AG09319 (cell line): ENCODE measurements around the gene DGKH.

Experiments
- DNase-seq: peaks from one replicate; pipeline ENCODE4 v3.0.0-alpha.2; 2010; ENCODE audit warnings: low read depth; ENCODE audit errors: extremely low read depth
- CTCF ChIP-seq: IDR thresholded peaks from 2 replicates; pipeline ENCODE4 v1.5.1; 2011; ENCODE audit warnings: low read depth, mild to moderate bottlenecking, inconsistent platforms, low read length, moderate library complexity

The DGKH gene

GRCh38 chr13:42114278-42114677 is 65.8 kb downstream of the DGKH start:
- TF ChIP-seq CTCF, result no peak
- DNase-seq, result no peak

- TF ChIP-seq CTCF, result no peak
Measured at GRCh38 chr13:42114912-42115311, 66.5 kb downstream of the DGKH start.

GRCh38 chr13:42116225-42116624 is 67.8 kb downstream of the DGKH start:
- DNase-seq, result no peak
- TF ChIP-seq CTCF, result no peak

More at GRCh38 chr13:42114912-42115311, 66.5 kb downstream of the DGKH start:
- DNase-seq, result no peak

- no peak for TF ChIP-seq CTCF
Measured at GRCh38 chr13:42119041-42119440, 70.6 kb downstream of the DGKH start.

GRCh38 chr13:42119875-42120274 is 71.4 kb downstream of the DGKH start:
- no peak for DNase-seq
- no peak for TF ChIP-seq CTCF

More at GRCh38 chr13:42119041-42119440, 70.6 kb downstream of the DGKH start:
- no peak for DNase-seq

- no peak for DNase-seq
- TF ChIP-seq CTCF, result no peak
Measured at GRCh38 chr13:42123600-42123999, 75.2 kb downstream of the DGKH start.

- DNase-seq, result no peak
- TF ChIP-seq CTCF, result no peak
Measured at GRCh38 chr13:42125046-42125445, 76.6 kb downstream of the DGKH start.

- no peak for TF ChIP-seq CTCF
- no peak for DNase-seq
Measured at GRCh38 chr13:42127047-42127446, 78.6 kb downstream of the DGKH start.
